BJ (cell line): Measurements from ENCODE around the gene DHX38. TPM values are rescaled to one million over a fixed set of nuclear protein-coding genes. Genes with fewer than 3 reads are reported as not detected.
"Not testable (repeated sequence)": the region's sequence is repeated elsewhere in the genome, so short reads cannot be mapped to it uniquely, and the experiment has no call there.

Source experiments
- CTCF ChIA-PET: fragments of 350-600 bp; formaldehyde crosslinking; extraction: SDS; loops from one replicate; lab custom pipeline; 2021; ENCODE audit warnings: antibody characterized with exemption, inconsistent platforms; lab: Yijun Ruan, JAX
- POLR2A ChIA-PET: fragments of 300-600 bp; sonication (Branson Sonifier 250); formaldehyde crosslinking; extraction: SDS; loops from one replicate; lab custom pipeline; 2021; ENCODE audit warnings: antibody characterized with exemption; lab: Charles Lee
- DNase-seq: peaks from one replicate; pipeline ENCODE4 v3.0.0-alpha.2; 2011; ENCODE audit warnings: low read depth
- H3K27me3 ChIP-seq: 2 replicates; pipeline ENCODE4 v1.6.0; 2011; ENCODE audit warnings: low read length; ENCODE audit not compliant: control insufficient read depth, insufficient read depth
- H3K36me3 ChIP-seq: 2 replicates; pipeline ENCODE4 v1.5.1; 2011; ENCODE audit warnings: low read length; ENCODE audit not compliant: control insufficient read depth, insufficient read depth
- H3K4me3 ChIP-seq: 2 replicates; pipeline ENCODE4 v1.5.1; 2011; ENCODE audit warnings: low read depth, mild to moderate bottlenecking, control low read depth, low read length
- polyA plus RNA-seq: library from polyadenylated mRNA; depleted of rRNA; stranded (reverse); fragments of >200 nt; gene quantifications from 2 replicates; pipeline ENCODE4 v1.2.3, GENCODE V29; 2011
- TF ChIP-seq, protein P1 (sequence below): IDR thresholded peaks from 2 replicates; pipeline ENCODE4 v1.5.1; 2011; ENCODE audit warnings: low read depth, mild to moderate bottlenecking, control low read depth, inconsistent platforms, low read length, moderate library complexity; ENCODE audit not compliant: insufficient read depth

Gene DHX38
- polyA plus RNA-seq, 1 experiment, result 37.6 TPM

DNA sequence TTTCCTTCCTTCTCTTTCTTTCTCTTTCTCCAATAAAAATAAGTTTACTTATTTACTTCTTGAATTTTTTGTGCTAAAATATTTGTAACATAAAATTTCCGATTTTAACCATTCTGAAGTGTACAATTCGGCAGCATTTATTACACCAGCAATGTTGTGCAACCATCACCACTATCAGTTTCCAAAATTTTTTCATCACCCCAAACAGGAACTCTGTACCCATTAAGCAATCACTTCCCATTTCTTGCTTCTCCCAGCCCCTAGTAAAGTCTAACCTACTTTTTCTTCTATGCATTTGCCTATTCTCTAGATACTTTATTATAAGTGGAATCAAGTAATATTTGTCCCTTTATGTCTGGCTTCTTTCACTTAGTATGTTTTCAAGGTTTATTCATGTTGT, 41.8 kb upstream of the DHX38 start:
- ChIA-PET POLR2A (no interaction called here), CTCF (interaction anchor here (1.7 kb wide), 1 partner anchor 15 kb away, joined by 4 read pairs; no protein-coding TSS in a partner anchor)
- H3K36me3 ChIP-seq, result no peaks in the 10 kb centered on the region
- H3K27me3 ChIP-seq, result no peaks in the 10 kb centered on the region
- DNase-seq, result no peak
- no peak overlapping the region for H3K4me3 ChIP-seq
- TF ChIP-seq, protein P1, sequence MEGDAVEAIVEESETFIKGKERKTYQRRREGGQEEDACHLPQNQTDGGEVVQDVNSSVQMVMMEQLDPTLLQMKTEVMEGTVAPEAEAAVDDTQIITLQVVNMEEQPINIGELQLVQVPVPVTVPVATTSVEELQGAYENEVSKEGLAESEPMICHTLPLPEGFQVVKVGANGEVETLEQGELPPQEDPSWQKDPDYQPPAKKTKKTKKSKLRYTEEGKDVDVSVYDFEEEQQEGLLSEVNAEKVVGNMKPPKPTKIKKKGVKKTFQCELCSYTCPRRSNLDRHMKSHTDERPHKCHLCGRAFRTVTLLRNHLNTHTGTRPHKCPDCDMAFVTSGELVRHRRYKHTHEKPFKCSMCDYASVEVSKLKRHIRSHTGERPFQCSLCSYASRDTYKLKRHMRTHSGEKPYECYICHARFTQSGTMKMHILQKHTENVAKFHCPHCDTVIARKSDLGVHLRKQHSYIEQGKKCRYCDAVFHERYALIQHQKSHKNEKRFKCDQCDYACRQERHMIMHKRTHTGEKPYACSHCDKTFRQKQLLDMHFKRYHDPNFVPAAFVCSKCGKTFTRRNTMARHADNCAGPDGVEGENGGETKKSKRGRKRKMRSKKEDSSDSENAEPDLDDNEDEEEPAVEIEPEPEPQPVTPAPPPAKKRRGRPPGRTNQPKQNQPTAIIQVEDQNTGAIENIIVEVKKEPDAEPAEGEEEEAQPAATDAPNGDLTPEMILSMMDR, result no peak

DNA sequence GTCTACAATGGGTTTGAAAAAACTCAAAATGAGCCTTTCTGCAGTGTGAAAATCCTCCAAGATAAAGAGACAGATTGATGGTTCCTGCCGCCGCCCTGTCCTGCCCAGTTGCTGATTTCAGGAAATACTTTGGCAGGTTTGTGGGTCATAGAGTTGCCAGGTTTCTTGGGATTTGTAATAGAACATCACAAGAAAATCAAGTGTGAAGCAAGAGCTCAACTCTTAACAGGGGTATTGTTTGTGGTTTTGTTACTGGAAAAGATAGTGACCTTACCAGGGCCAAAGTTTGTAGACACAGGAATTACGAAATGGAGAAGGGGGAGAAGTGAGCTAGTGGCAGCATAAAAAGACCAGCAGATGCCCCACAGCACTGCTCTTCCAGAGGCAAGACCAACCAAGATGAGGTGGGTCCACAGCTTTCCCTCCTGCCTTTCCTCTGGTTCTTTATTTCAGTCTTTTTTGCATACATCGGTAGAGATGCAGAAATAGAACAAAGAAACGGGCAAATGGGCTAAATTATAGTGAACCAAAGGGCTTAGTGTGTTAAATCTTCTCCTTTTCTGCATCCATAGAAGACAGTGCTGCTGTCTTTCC, 39.3 kb upstream of the DHX38 start, which contains the start of gene HP:
HP (plus strand) TSS at position 252 of the 594 bp plus-strand sequence; CDS start at position 400, 148 bp downstream.
- CTCF ChIA-PET, result interaction anchor here (1.4 kb wide), 1 partner anchor 12 kb away, joined by 4 read pairs; no protein-coding TSS in a partner anchor
- DNase-seq, POLR2A ChIA-PET, H3K36me3 ChIP-seq, H3K4me3 ChIP-seq, H3K27me3 ChIP-seq: not testable (repeated sequence)

DNA sequence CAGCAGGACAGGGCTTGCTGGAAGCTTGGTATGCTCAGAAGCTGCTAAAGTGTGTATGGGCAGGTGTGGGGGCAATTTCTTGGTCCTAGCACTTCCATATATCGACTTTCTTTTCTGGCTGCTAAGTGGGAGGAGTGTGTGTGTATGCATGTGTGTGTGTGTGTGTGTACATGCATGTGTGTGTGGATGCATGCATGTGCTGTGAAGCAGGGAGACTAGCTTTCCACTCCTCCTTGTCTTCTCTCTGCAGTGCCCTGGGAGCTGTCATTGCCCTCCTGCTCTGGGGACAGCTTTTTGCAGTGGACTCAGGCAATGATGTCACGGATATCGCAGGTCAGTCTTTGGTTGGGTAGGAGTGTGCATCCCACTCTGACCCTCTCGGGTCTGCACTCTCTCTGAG, 37.7 kb upstream of the DHX38 start:
- Histone ChIP-seq H3K4me3 (no peak overlapping the region), H3K36me3 (no peaks in the 10 kb centered on the region), H3K27me3 (no peaks in the 10 kb centered on the region)
- POLR2A ChIA-PET, result no interaction called here
- TF ChIP-seq, protein P1, result no peak
- DNase-seq, result no peak
- CTCF ChIA-PET, result no interaction called here

- POLR2A ChIA-PET, CTCF ChIA-PET, H3K36me3 ChIP-seq, H3K27me3 ChIP-seq, H3K4me3 ChIP-seq, DNase-seq: not testable (repeated sequence)
Measured at GRCh38 chr16:72057313-72057712, 36.3 kb upstream of the DHX38 start.

GRCh38 chr16:72059060-72059459, 34.6 kb upstream of the DHX38 start:
- CTCF ChIA-PET, DNase-seq, H3K27me3 ChIP-seq, H3K36me3 ChIP-seq, H3K4me3 ChIP-seq, POLR2A ChIA-PET: not testable (repeated sequence)

DNA sequence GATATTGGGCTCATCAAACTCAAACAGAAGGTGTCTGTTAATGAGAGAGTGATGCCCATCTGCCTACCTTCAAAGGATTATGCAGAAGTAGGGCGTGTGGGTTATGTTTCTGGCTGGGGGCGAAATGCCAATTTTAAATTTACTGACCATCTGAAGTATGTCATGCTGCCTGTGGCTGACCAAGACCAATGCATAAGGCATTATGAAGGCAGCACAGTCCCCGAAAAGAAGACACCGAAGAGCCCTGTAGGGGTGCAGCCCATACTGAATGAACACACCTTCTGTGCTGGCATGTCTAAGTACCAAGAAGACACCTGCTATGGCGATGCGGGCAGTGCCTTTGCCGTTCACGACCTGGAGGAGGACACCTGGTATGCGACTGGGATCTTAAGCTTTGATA, 33.2 kb upstream of the DHX38 start:
- Histone ChIP-seq H3K27me3 (no peaks in the 10 kb centered on the region), H3K4me3 (no peak overlapping the region), H3K36me3 (no peaks in the 10 kb centered on the region)
- TF ChIP-seq, protein P1, result no peak
- DNase-seq, result no peak
- ChIA-PET POLR2A (no interaction called here), CTCF (no interaction called here)

DNA sequence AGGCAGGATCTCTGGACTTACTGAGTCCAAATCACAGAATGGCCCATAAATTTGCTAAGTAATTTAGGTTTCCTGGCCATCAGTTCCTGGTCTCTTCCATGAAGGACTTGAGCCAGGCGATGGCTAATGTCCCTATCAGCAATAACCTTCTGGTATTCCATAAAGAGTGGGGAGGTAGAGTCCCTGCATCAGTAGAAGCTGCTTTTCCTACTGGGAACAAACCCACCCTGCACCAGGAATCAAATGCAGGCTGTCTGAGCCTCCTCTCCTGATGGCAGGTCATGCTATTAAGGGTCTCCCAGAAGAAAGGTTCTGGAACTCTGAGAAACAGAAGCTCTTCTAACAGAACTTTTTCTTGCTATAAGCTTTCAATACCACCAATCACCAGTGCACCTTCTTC, 32.1 kb upstream of the DHX38 start:
- Histone ChIP-seq H3K36me3 (no peaks in the 10 kb centered on the region), H3K4me3 (no peak overlapping the region), H3K27me3 (no peaks in the 10 kb centered on the region)
- DNase-seq, result no peak
- TF ChIP-seq, protein P1, result no peak
- CTCF ChIA-PET, result no interaction called here
- POLR2A ChIA-PET, result no interaction called here
